Measurements from ENCODE around the gene DESI1. TPM values are rescaled to one million over a fixed set of nuclear protein-coding genes. Genes with fewer than 3 reads are reported as not detected.
A peak's percentile ranks its signal among the peaks of the same experiment; 100 is the strongest.
"Not testable (repeated sequence)": the region's sequence is repeated elsewhere in the genome, so short reads cannot be mapped to it uniquely, and the experiment has no call there.

DESI1 gene
- 26.3 TPM for polyA plus RNA-seq (2013, experiment 1 of 2)
- 25.5 TPM for polyA plus RNA-seq (2013, experiment 2 of 2)

DNA sequence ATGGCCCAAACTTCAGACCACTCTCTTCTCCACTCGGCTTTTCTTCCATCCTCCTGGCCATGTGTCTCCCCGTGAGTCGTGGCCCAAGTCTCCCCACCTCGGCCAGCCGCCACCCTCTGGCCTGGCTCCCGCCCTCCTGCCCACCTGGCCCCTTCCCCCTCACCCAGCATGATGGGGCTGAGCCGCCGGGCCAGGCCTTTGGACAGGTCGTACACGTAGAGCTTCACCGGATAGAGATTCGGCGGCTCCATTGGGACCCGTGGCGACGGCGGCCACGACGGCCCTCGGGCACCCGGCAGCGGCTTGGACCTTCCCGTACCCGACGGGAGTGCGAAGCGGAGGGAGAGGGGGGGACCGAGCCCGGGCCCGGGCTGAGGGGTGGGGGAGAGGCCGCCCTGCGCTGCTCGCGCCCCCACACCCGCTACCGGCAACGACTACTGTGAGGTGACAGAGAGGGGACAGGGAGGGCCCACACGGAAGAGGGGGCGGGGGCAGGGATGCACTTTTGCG, at the start of gene DESI1:
Gene DESI1 (minus strand): TSS at position 455 of the 510 bp plus-strand sequence. CDS start 204 bp downstream, at position 251.
- Histone ChIP-seq H3K4me3 (ENCODE audit: extremely low read depth, insufficient read depth, low read length, poor library complexity, severe bottlenecking) (peak within 1 kb of the TSS; percentile 95), H3K27ac (ENCODE audit: low read depth, low read length, severe bottlenecking) (peak within 1 kb of the TSS; percentile 99), H3K4me1 (ENCODE audit: control insufficient read depth, insufficient read depth, low read length, poor library complexity, severe bottlenecking) (peaks cover 18% of the 10 kb centered on the region), H3K9me3 (ENCODE audit: control insufficient read depth, low read length) (no peaks in the 10 kb centered on the region), H3K36me3 (ENCODE audit: control insufficient read depth, insufficient read depth, low read length) (peaks cover 33% of the 10 kb centered on the region)
- WGBS, 2 experiments (ENCODE audit: insufficient coverage in 2 of 2): 1% methylated on average over 20 to 24 of the region's 40 CpGs

DNA sequence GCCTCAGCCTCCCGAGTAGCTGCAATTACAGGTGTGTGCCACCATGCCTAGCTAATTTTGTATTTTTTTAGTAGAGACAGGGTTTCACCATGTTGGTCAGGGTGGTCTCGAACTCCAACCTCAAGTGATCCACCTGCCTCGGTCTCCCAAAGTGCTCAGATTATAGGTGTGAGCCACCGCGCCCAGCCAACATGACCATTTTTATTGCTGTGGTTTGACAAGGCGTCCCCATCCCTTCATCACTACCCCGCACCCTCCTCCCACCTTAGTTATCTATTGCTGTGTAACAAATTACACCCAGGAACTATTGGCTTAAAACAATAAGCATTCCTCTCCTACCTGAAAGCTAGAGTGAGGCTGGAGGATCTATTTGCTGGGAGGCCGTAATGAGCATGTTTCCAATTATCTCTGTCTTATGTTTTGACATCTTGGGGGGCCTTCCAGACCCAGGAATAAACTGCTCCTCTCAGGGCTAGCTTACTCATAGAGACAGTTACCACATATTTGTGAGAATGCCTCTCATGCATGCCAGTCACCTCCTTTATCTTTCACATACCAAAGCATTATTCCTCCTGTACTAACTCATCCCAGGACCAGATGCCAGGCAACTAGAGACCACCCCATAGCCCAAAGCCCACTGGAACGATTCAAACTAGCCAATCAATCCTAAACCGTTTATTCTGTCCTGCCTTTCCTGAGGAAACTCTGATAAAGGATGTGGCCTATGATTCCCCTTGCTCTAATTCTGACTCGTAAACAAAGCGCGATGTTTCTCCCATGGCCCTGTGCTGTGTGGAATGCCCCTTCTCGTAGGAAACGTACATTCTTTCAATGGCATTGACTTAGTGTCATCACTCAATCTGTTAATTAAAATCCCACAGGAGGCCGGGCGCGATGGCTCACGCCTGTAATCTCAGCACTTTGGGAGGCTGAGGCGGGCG, 48.4 kb upstream of the DESI1 start:
- Histone ChIP-seq H3K4me1 (ENCODE audit: control insufficient read depth, insufficient read depth, low read length, poor library complexity, severe bottlenecking) (peaks cover 18% of the 10 kb centered on the region), H3K9me3 (ENCODE audit: control insufficient read depth, low read length) (no peaks in the 10 kb centered on the region), H3K27ac (ENCODE audit: low read depth, low read length, severe bottlenecking) (peak overlapping the region; percentile 91), H3K36me3 (ENCODE audit: control insufficient read depth, insufficient read depth, low read length) (peaks cover 37% of the 10 kb centered on the region), H3K4me3 (ENCODE audit: extremely low read depth, insufficient read depth, low read length, poor library complexity, severe bottlenecking) (no peak overlapping the region)
- 92 to 94% methylated on average over 19 to 20 of the region's 21 CpGs for WGBS, 2 experiments (ENCODE audit: insufficient coverage in 2 of 2)

DNA sequence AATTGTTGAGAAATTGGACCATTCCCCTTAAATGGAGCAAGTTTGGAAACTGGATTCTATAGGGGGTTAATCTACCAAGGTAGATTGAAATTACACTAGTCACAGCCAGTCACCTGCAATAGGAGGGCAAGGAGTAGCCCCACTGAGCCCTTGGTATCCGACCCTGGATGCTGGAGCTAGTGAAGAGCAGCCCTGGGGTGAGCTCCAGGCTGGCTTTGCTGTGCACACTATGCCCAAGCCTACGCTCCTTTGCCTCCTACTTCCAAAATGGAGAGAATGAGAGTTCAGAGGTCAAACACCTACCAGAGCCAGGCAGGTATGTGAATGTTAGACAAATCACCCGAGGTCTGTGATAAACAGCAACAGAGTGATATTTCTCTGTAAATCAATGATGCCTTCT, 44.1 kb upstream of the DESI1 start:
- 90 to 95% methylated on average over 3 of the region's 3 CpGs for WGBS, 2 experiments (ENCODE audit: insufficient coverage in 2 of 2)
- no peak overlapping the region for H3K27ac ChIP-seq (ENCODE audit: low read depth, low read length, severe bottlenecking)
- no peak overlapping the region for H3K4me3 ChIP-seq (ENCODE audit: extremely low read depth, insufficient read depth, low read length, poor library complexity, severe bottlenecking)
- peaks cover 13% of the 10 kb centered on the region for H3K4me1 ChIP-seq (ENCODE audit: control insufficient read depth, insufficient read depth, low read length, poor library complexity, severe bottlenecking)
- H3K9me3 ChIP-seq (ENCODE audit: control insufficient read depth, low read length): no peaks in the 10 kb centered on the region
- peaks cover 55% of the 10 kb centered on the region for H3K36me3 ChIP-seq (ENCODE audit: control insufficient read depth, insufficient read depth, low read length)

DNA sequence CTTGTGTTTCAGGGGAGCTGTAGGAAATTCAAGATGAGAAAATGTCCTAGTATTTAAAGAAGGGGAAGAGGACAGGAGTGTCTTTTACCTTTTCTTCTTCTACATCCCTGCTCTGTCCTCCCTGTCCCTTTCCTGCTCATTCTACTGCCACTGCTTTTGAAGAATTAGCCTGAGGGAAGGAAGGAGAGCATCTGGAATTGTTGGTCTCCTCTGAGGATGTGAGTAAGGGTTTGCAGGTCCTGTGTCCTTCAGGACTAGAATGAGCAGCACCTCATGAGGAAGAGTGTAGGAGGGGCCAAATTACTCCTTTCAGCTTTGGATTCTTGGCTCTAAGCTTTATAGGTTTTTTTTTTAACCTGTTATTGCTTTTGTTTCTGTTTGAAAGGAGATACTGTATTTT, 43.6 kb upstream of the DESI1 start:
- peaks cover 9% of the 10 kb centered on the region for H3K4me1 ChIP-seq (ENCODE audit: control insufficient read depth, insufficient read depth, low read length, poor library complexity, severe bottlenecking)
- H3K36me3 ChIP-seq (ENCODE audit: control insufficient read depth, insufficient read depth, low read length): peaks cover 60% of the 10 kb centered on the region
- no peak overlapping the region for H3K4me3 ChIP-seq (ENCODE audit: extremely low read depth, insufficient read depth, low read length, poor library complexity, severe bottlenecking)
- H3K27ac ChIP-seq (ENCODE audit: low read depth, low read length, severe bottlenecking): no peak overlapping the region
- H3K9me3 ChIP-seq (ENCODE audit: control insufficient read depth, low read length): no peaks in the 10 kb centered on the region

DNA sequence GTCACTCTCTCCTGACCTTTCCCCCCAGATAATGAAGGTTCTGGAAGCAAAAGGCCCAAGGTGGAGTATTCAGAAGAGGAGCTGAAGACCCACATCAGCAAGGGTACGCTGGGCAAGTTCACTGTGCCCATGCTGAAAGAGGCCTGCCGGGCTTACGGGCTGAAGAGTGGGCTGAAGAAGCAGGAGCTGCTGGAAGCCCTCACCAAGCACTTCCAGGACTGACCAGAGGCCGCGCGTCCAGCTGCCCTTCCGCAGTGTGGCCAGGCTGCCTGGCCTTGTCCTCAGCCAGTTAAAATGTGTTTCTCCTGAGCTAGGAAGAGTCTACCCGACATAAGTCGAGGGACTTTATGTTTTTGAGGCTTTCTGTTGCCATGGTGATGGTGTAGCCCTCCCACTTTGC, 42.8 kb upstream of the DESI1 start:
- not testable (repeated sequence) for H3K27ac ChIP-seq (ENCODE audit: low read depth, low read length, severe bottlenecking); H3K9me3 ChIP-seq (ENCODE audit: control insufficient read depth, low read length); H3K4me3 ChIP-seq (ENCODE audit: extremely low read depth, insufficient read depth, low read length, poor library complexity, severe bottlenecking); H3K4me1 ChIP-seq (ENCODE audit: control insufficient read depth, insufficient read depth, low read length, poor library complexity, severe bottlenecking)
- WGBS, 2 experiments (ENCODE audit: insufficient coverage in 2 of 2): 100% methylated on average over 4 of the region's 9 CpGs; no CpG with 5 or more reads in 1 of the 2 experiments
- H3K36me3 ChIP-seq (ENCODE audit: control insufficient read depth, insufficient read depth, low read length): peaks cover 69% of the 10 kb centered on the region

DNA sequence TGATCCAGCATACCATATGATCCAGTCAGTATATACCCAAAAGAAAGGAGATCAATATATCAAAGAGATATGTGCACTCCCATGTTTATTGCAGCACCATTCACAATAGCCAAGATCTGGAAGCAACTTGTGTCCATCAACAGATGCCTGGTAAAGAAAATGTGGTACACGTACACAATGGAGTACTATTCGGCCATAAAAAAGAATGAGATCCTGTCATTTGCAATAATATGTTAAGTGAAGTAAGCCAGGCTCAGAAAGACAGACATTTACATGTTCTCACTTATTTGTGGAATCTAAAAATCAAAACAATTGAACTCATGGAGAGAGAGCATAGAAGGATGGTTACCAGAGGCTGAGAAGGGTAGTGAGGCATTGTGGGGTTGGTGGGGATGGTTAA, 40.9 kb upstream of the DESI1 start:
- Histone ChIP-seq H3K9me3 (ENCODE audit: control insufficient read depth, low read length) (no peaks in the 10 kb centered on the region), H3K36me3 (ENCODE audit: control insufficient read depth, insufficient read depth, low read length) (peaks cover 88% of the 10 kb centered on the region), H3K27ac (ENCODE audit: low read depth, low read length, severe bottlenecking) (no peak overlapping the region), H3K4me3 (ENCODE audit: extremely low read depth, insufficient read depth, low read length, poor library complexity, severe bottlenecking) (no peak overlapping the region), H3K4me1 (ENCODE audit: control insufficient read depth, insufficient read depth, low read length, poor library complexity, severe bottlenecking) (peaks cover 4% of the 10 kb centered on the region)
- WGBS, 2 experiments (ENCODE audit: insufficient coverage in 2 of 2): 93 to 94% methylated on average over 2 of the region's 2 CpGs

DNA sequence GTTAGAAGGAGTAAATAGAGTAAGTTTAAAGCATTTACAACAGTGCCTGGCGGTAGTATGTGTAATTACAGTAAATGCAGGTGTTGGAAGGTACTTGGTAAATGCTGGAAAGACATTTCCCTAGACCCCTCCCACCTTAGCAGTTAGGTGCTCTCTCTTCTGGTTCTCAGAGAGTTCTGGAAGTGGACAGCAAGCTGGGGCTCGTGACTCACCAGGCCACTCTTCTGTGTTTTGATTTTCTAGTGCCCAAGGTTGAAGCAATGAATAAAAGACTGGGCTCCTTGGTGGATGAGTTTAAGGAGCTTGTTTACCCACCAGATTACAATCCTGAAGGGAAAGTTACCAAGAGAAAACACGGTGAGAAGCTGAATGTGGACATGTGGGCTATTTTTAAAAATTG, 40.2 kb upstream of the DESI1 start:
- Histone ChIP-seq H3K36me3 (ENCODE audit: control insufficient read depth, insufficient read depth, low read length) (peaks cover 94% of the 10 kb centered on the region), H3K4me1 (ENCODE audit: control insufficient read depth, insufficient read depth, low read length, poor library complexity, severe bottlenecking) (peaks cover 4% of the 10 kb centered on the region), H3K9me3 (ENCODE audit: control insufficient read depth, low read length) (no peaks in the 10 kb centered on the region), H3K27ac (ENCODE audit: low read depth, low read length, severe bottlenecking) (no peak overlapping the region), H3K4me3 (ENCODE audit: extremely low read depth, insufficient read depth, low read length, poor library complexity, severe bottlenecking) (no peak overlapping the region)
- 100% methylated on average over 1 of the region's 3 CpGs for WGBS, 2 experiments (ENCODE audit: insufficient coverage in 2 of 2)

DNA sequence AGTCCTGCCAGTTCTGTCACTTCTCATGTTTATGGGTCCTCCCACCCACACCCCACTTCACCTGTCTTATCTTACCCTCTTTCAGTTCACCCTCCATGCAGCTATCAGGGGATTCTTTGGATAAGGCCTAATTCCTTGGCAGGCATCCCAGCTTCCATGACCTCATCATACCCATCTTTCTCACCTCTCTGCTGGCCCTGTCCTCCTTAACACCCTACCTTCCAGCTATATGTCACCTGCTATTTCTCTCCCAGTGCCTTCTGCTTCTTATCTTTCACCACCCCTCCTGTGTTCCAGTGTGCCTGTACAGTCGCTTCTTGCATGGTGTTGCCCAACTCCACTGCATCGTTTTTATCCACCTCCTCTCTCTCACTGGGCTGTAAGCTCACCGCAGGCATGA, 39.6 kb upstream of the DESI1 start:
- Histone ChIP-seq H3K4me3 (ENCODE audit: extremely low read depth, insufficient read depth, low read length, poor library complexity, severe bottlenecking) (no peak overlapping the region), H3K9me3 (ENCODE audit: control insufficient read depth, low read length) (no peaks in the 10 kb centered on the region), H3K4me1 (ENCODE audit: control insufficient read depth, insufficient read depth, low read length, poor library complexity, severe bottlenecking) (peaks cover 4% of the 10 kb centered on the region), H3K27ac (ENCODE audit: low read depth, low read length, severe bottlenecking) (no peak overlapping the region), H3K36me3 (ENCODE audit: control insufficient read depth, insufficient read depth, low read length) (peaks cover 96% of the 10 kb centered on the region)
- 92 to 98% methylated on average over 2 to 3 of the region's 3 CpGs for WGBS, 2 experiments (ENCODE audit: insufficient coverage in 2 of 2)

DNA sequence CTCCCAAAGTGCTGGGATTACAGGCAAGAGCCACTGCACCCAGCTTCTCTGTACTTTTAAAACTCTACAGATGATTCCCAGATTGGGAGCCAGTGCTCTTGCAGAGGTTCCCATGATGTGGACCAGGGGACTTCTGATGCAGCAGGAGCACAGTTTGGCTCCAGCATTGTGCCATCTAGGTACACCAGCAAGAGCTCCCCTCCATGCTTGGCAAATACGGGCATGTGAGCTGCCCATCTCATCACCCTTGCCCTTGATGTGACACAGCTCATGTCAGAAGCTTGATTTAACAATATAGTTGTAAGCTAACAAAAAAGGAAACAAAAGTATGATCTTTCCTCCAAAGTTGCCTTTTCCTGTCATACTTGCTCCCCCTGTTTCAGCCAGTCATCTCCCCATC, 39.1 kb upstream of the DESI1 start:
- Histone ChIP-seq H3K27ac (ENCODE audit: low read depth, low read length, severe bottlenecking) (no peak overlapping the region), H3K4me3 (ENCODE audit: extremely low read depth, insufficient read depth, low read length, poor library complexity, severe bottlenecking) (no peak overlapping the region), H3K36me3 (ENCODE audit: control insufficient read depth, insufficient read depth, low read length) (peaks cover 96% of the 10 kb centered on the region), H3K4me1 (ENCODE audit: control insufficient read depth, insufficient read depth, low read length, poor library complexity, severe bottlenecking) (peaks cover 4% of the 10 kb centered on the region), H3K9me3 (ENCODE audit: control insufficient read depth, low read length) (no peaks in the 10 kb centered on the region)
- 100% methylated on average over 1 of the region's 1 CpG; no CpG with 5 or more reads in 1 of the 2 experiments for WGBS, 2 experiments (ENCODE audit: insufficient coverage in 2 of 2)

DNA sequence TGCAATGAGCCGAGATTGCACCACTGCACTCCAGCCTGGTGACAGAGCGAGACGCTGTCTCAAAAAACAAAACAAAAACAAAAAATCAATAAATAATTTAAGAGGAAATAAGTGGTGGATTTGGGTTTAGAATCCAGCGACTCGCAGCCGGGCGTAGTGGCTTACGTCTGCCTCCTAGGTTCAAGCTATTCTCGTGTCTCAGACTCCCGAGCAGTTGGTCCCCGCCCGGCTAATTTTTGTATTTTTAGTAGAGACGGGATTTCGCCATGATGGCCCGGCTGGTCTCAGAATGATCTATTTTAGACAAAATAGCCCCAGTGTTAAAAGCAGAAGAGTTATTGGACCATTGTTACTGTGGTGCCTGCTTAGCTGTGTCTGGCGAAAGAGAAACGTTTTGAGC, 38.0 kb upstream of the DESI1 start:
- 94% methylated on average over 12 to 14 of the region's 17 CpGs for WGBS, 2 experiments (ENCODE audit: insufficient coverage in 2 of 2)
- Histone ChIP-seq H3K4me3 (ENCODE audit: extremely low read depth, insufficient read depth, low read length, poor library complexity, severe bottlenecking) (no peak overlapping the region), H3K27ac (ENCODE audit: low read depth, low read length, severe bottlenecking) (no peak overlapping the region), H3K9me3 (ENCODE audit: control insufficient read depth, low read length) (no peaks in the 10 kb centered on the region), H3K36me3 (ENCODE audit: control insufficient read depth, insufficient read depth, low read length) (peaks cover 97% of the 10 kb centered on the region), H3K4me1 (ENCODE audit: control insufficient read depth, insufficient read depth, low read length, poor library complexity, severe bottlenecking) (no peaks in the 10 kb centered on the region)

DNA sequence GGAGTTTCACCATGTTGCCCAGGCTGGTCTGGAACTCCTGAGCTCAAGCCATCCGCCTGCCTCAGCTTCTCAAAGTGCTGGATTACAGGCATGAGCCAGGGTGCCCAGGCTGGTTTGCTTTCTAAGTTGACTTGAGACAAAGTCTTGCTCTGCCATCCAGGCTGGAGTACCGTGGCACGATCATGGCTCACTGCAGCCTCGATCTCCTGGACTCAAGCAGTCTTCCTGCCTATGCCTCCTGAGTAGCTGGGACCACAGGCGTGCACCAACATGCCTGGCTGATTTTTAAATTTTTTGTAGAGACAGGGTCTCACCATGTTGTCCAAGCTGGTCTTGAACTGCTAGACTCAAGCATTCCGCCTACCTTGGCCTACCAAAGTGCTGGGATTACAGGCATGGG, 36.9 kb upstream of the DESI1 start:
- Histone ChIP-seq H3K4me1 (ENCODE audit: control insufficient read depth, insufficient read depth, low read length, poor library complexity, severe bottlenecking) (no peaks in the 10 kb centered on the region), H3K27ac (ENCODE audit: low read depth, low read length, severe bottlenecking) (no peak overlapping the region), H3K4me3 (ENCODE audit: extremely low read depth, insufficient read depth, low read length, poor library complexity, severe bottlenecking) (no peak overlapping the region), H3K36me3 (ENCODE audit: control insufficient read depth, insufficient read depth, low read length) (peaks cover 97% of the 10 kb centered on the region), H3K9me3 (ENCODE audit: control insufficient read depth, low read length) (no peaks in the 10 kb centered on the region)
- WGBS, 2 experiments (ENCODE audit: insufficient coverage in 2 of 2): 92 to 98% methylated on average over 6 of the region's 6 CpGs

Measured in mesodermal cell (in vitro differentiated cells).